ENCODE measurements around the gene TRPV6. TPM values are rescaled to one million over a fixed set of nuclear protein-coding genes. Genes with fewer than 3 reads are reported as not detected.

Gene TRPV6
- total RNA-seq, 1 donor from 2014 or later = not detected

DNA sequence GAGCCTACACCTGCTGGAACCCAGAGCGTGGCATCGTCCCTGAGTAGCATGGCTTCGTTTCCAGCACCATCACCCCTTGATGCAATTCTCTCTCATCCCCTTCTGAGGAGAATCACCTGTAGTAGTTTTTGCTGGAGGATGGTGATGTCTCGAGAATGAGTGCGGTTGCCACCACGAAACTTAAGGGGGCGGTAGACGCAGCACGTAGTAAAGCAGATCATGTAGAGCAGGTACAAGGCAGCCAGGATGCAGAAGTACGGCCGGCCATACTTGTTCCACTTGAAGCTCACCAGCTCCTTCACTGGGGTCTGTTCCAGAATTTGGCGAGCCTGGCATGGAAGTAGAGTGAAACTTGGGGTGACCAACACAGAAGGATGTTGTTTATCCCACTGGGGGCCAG lies 39.9 kb upstream of the TRPV6 start:
- Mint-ChIP-seq H3K4me3 (ENCODE audit: unreplicated experiment) (no peak overlapping the region), H3K4me1 (ENCODE audit: unreplicated experiment) (peaks cover 8% of the 10 kb centered on the region), H3K27ac (ENCODE audit: unreplicated experiment) (no peak overlapping the region), H3K27me3 (ENCODE audit: unreplicated experiment) (peaks cover 8% of the 10 kb centered on the region), H3K9me3 (ENCODE audit: unreplicated experiment) (peaks cover 4% of the 10 kb centered on the region), H3K36me3 (ENCODE audit: low read depth, unreplicated experiment) (no peaks in the 10 kb centered on the region)
- DNase-seq (ENCODE audit: low spot score) = no peak
- TF ChIP-seq, protein P1, sequence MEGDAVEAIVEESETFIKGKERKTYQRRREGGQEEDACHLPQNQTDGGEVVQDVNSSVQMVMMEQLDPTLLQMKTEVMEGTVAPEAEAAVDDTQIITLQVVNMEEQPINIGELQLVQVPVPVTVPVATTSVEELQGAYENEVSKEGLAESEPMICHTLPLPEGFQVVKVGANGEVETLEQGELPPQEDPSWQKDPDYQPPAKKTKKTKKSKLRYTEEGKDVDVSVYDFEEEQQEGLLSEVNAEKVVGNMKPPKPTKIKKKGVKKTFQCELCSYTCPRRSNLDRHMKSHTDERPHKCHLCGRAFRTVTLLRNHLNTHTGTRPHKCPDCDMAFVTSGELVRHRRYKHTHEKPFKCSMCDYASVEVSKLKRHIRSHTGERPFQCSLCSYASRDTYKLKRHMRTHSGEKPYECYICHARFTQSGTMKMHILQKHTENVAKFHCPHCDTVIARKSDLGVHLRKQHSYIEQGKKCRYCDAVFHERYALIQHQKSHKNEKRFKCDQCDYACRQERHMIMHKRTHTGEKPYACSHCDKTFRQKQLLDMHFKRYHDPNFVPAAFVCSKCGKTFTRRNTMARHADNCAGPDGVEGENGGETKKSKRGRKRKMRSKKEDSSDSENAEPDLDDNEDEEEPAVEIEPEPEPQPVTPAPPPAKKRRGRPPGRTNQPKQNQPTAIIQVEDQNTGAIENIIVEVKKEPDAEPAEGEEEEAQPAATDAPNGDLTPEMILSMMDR (IDR thresholded peaks at IDR 0.05; ENCODE audit: unreplicated experiment) = no peak

DNA sequence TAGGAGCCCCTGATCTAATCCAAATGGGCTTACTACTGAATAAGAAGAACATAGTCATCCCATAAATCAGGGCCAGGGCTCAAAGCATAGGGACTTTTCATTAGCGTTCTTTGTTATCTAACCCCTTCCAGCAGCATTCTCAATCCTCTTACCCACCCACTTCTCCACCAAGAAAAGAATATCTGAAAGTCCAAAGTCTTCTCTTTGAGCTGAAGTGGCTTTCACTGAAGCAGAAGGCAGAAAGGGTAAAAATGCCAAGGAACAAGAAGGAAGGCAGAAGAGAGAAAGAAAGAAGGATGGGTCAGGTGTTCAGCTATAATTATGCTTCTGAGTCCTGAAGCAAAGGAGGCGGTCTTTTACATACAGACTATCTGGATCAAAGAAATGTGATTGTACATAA lies 37.8 kb upstream of the TRPV6 start:
- Mint-ChIP-seq H3K4me1 (ENCODE audit: unreplicated experiment) (peaks cover 8% of the 10 kb centered on the region), H3K27ac (ENCODE audit: unreplicated experiment) (no peak overlapping the region), H3K9me3 (ENCODE audit: unreplicated experiment) (peaks cover 4% of the 10 kb centered on the region), H3K36me3 (ENCODE audit: low read depth, unreplicated experiment) (no peaks in the 10 kb centered on the region), H3K27me3 (ENCODE audit: unreplicated experiment) (peaks cover 5% of the 10 kb centered on the region), H3K4me3 (ENCODE audit: unreplicated experiment) (no peak overlapping the region)
- TF ChIP-seq, protein P1 (IDR thresholded peaks at IDR 0.05; ENCODE audit: unreplicated experiment) = no peak
- DNase-seq (ENCODE audit: low spot score) = no peak

DNA sequence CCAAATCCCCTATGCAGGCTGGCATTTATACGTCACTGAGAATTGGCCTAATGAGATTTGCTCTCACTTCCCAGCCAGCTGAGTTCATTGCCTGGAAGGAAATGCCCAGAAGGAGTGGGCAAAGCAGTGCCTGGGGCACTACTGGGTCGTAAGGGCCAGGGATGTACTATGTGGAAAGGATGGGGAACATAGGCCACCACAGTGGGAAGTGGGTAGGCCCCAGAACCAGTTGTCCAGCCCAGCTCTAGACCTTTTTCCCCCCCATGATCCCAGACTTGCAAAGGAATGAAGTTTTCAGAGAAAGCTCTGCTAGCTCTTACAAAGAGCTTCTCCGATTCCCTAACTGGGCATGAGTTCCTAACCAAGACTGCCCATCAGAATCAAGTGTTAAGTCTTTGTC lies 34.1 kb upstream of the TRPV6 start:
- no peaks in the 10 kb centered on the region for H3K27me3 Mint-ChIP-seq (ENCODE audit: unreplicated experiment)
- H3K36me3 Mint-ChIP-seq (ENCODE audit: low read depth, unreplicated experiment) = no peaks in the 10 kb centered on the region
- H3K27ac Mint-ChIP-seq (ENCODE audit: unreplicated experiment) = no peak overlapping the region
- no peak overlapping the region for H3K4me3 Mint-ChIP-seq (ENCODE audit: unreplicated experiment)
- TF ChIP-seq, protein P1 (IDR thresholded peaks at IDR 0.05; ENCODE audit: unreplicated experiment) = no peak
- no peak for DNase-seq (ENCODE audit: low spot score)
- peaks cover 3% of the 10 kb centered on the region for H3K4me1 Mint-ChIP-seq (ENCODE audit: unreplicated experiment)
- no peaks in the 10 kb centered on the region for H3K9me3 Mint-ChIP-seq (ENCODE audit: unreplicated experiment)

DNA sequence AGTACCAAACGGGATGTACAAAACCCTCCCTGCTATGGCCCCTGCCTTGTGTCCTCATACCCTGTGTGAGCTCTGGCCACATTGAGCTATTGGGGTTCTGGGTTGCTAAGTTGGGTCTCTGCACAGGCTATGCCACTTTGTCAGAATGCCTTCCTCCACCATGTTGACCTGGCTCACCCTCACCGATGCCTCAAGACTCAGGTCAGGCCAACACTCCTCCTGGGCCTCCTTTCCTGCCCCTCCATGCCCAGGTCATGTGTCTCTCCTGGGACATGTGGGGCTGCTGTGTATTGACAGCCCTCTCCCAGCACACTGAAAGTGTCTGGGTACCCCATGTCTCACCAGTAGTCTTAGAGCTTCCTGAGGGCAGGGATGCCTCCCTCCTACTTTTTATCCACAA lies 33.4 kb upstream of the TRPV6 start:
- no peak for DNase-seq (ENCODE audit: low spot score)
- Mint-ChIP-seq H3K36me3 (ENCODE audit: low read depth, unreplicated experiment) (no peaks in the 10 kb centered on the region), H3K4me1 (ENCODE audit: unreplicated experiment) (peaks cover 11% of the 10 kb centered on the region), H3K4me3 (ENCODE audit: unreplicated experiment) (no peak overlapping the region), H3K9me3 (ENCODE audit: unreplicated experiment) (no peaks in the 10 kb centered on the region), H3K27ac (ENCODE audit: unreplicated experiment) (no peak overlapping the region), H3K27me3 (ENCODE audit: unreplicated experiment) (peaks cover 5% of the 10 kb centered on the region)
- TF ChIP-seq, protein P1 (IDR thresholded peaks at IDR 0.05; ENCODE audit: unreplicated experiment) = no peak

DNA sequence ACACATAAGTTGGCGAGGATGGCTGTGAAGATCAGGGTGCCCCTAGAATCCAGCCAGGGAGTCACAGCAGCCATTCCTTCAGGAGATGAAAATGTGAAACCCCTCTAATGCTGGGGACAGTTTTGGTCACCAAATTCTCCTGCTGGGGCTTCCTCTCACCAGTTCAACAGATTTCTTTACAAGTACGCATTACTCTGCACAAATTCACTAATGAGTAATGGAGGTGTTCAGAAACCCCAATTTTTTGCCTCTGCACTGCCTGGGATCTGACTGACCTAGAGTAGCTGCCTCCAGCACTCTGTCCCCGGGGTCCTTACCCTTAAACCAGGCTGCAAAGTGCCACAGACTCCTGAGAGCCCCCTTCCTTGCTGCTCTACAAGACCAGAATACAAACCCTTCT lies 31.9 kb upstream of the TRPV6 start:
- Mint-ChIP-seq H3K4me3 (ENCODE audit: unreplicated experiment) (no peak overlapping the region), H3K4me1 (ENCODE audit: unreplicated experiment) (peaks cover 23% of the 10 kb centered on the region), H3K27me3 (ENCODE audit: unreplicated experiment) (peaks cover 7% of the 10 kb centered on the region), H3K27ac (ENCODE audit: unreplicated experiment) (no peak overlapping the region), H3K9me3 (ENCODE audit: unreplicated experiment) (no peaks in the 10 kb centered on the region), H3K36me3 (ENCODE audit: low read depth, unreplicated experiment) (no peaks in the 10 kb centered on the region)
- no peak for DNase-seq (ENCODE audit: low spot score)
- TF ChIP-seq, protein P1 (IDR thresholded peaks at IDR 0.05; ENCODE audit: unreplicated experiment) = no peak
